CD14-positive monocyte (primary cell): ENCODE results near the gene MYO1E. TPM values are rescaled to one million over a fixed set of nuclear protein-coding genes. Genes with fewer than 3 reads are reported as not detected.

Source experiments
- DNase-seq, 3 donors: peaks; one replicate each; pipeline ENCODE4 v3.0.0-alpha.2; 2011 to 2022
- H2AFZ ChIP-seq: 2 replicates; pipeline ENCODE4 v1.6.0; 2012; ENCODE audit warnings: mild to moderate bottlenecking, low read depth, low read length, inconsistent platforms; ENCODE audit not compliant: insufficient read depth, poor library complexity, severe bottlenecking
- H3K27ac ChIP-seq, 2 donors: 1 replicate in 1 of 2; 2 replicates in 1 of 2; pipeline ENCODE4 v1.5.1; 2012 to 2013; ENCODE audit warnings: low read length in 2 of 2, control low read depth in 1 of 2, inconsistent platforms in 1 of 2, low read depth in 1 of 2, mild to moderate bottlenecking in 1 of 2
- H3K27me3 ChIP-seq, 2 donors: one replicate each; pipeline versions ENCODE4 v1.6.0 to v1.6.1; 2011 to 2013; ENCODE audit warnings: low read length in 2 of 2; ENCODE audit not compliant: control insufficient read depth in 2 of 2, insufficient read depth in 2 of 2
- H3K36me3 ChIP-seq, 2 donors: replicated peaks in 1 of 2; 1 replicate in 1 of 2; 2 replicates in 1 of 2; pipeline versions ENCODE4 v1.5.1 to v1.6.1; 2012 to 2013; ENCODE audit warnings: low read length in 2 of 2, control low read depth in 1 of 2, inconsistent platforms in 1 of 2, mild to moderate bottlenecking in 1 of 2; ENCODE audit not compliant: insufficient read depth in 2 of 2, control insufficient read depth in 1 of 2
- H3K4me1 ChIP-seq, 2 donors: 1 replicate in 1 of 2; 2 replicates in 1 of 2; pipeline versions ENCODE4 v1.5.1 to v1.6.1; 2012 to 2013; ENCODE audit warnings: low read length in 2 of 2, control low read depth in 1 of 2, inconsistent platforms in 1 of 2, mild to moderate bottlenecking in 1 of 2, moderate library complexity in 1 of 2; ENCODE audit not compliant: insufficient read depth in 2 of 2, control insufficient read depth in 1 of 2
- H3K4me2 ChIP-seq: replicated peaks from 2 replicates; pipeline ENCODE3; 2012; ENCODE audit warnings: low read length, moderate library complexity, mild to moderate bottlenecking; ENCODE audit not compliant: poor library complexity, severe bottlenecking; ENCODE audit errors: extremely low read depth
- H3K4me3 ChIP-seq, 3 experiments: fragments of 200-600 bp in 1 of 3; sonication (generic) in 1 of 3; replicated peaks in 1 of 3; 1 replicate in 2 of 3; 2 replicates in 1 of 3; pipeline ENCODE4 v1.5.1; 2011 to 2013; ENCODE audit warnings: low read length in 3 of 3, mild to moderate bottlenecking in 3 of 3, control low read depth in 2 of 3, low read depth in 2 of 3, inconsistent platforms in 1 of 3, moderate library complexity in 1 of 3
- H3K79me2 ChIP-seq: 2 replicates; pipeline ENCODE4 v1.6.0; 2012; ENCODE audit warnings: mild to moderate bottlenecking, control low read depth, inconsistent platforms, low read length, moderate library complexity; ENCODE audit not compliant: insufficient read depth
- H3K9ac ChIP-seq: 2 replicates; pipeline ENCODE4 v1.6.0; 2017; ENCODE audit warnings: low read length, mild to moderate bottlenecking; ENCODE audit not compliant: insufficient read depth, poor library complexity, severe bottlenecking
- H3K9me3 ChIP-seq, 2 donors: replicated peaks in 1 of 2; 1 replicate in 1 of 2; 2 replicates in 1 of 2; pipeline versions ENCODE4 v1.5.1 to v1.6.1; 2012 to 2013; ENCODE audit warnings: low read length in 2 of 2, control low read depth in 1 of 2; ENCODE audit not compliant: control insufficient read depth in 1 of 2, insufficient read depth in 1 of 2
- H4K20me1 ChIP-seq: 2 replicates; pipeline ENCODE4 v1.6.0; 2012; ENCODE audit warnings: mild to moderate bottlenecking, low read length, control low read depth, moderate library complexity; ENCODE audit not compliant: insufficient read depth
- H3K27ac Mint-ChIP-seq, 7 donors: one replicate each; pipeline ENCODE4 v1.8.0; 2020; ENCODE audit warnings: mild to moderate bottlenecking in 7 of 7, mixed read lengths in 7 of 7, moderate library complexity in 6 of 7, inconsistent platforms in 2 of 7
- H3K27me3 Mint-ChIP-seq, 3 donors: one replicate each; pipeline ENCODE4 v1.8.0; 2021 to 2022; ENCODE audit warnings: low read depth in 3 of 3, mild to moderate bottlenecking in 3 of 3, mixed read lengths in 3 of 3, moderate library complexity in 3 of 3, inconsistent platforms in 1 of 3
- H3K36me3 Mint-ChIP-seq, 2 donors: one replicate each; pipeline ENCODE4 v1.8.0; 2020; ENCODE audit warnings: mixed read lengths in 2 of 2, inconsistent platforms in 1 of 2, mild to moderate bottlenecking in 1 of 2
- H3K4me1 Mint-ChIP-seq: one replicate; pipeline ENCODE4 v1.8.0; 2020; ENCODE audit warnings: mild to moderate bottlenecking, mixed read lengths
- H3K4me3 Mint-ChIP-seq, 2 donors: one replicate each; pipeline ENCODE4 v1.8.0; 2020; ENCODE audit warnings: mild to moderate bottlenecking in 2 of 2, mixed read lengths in 2 of 2, moderate library complexity in 1 of 2
- H3K9me3 Mint-ChIP-seq, 7 donors: one replicate each; pipeline ENCODE4 v1.8.0; 2020 to 2022; ENCODE audit warnings: mixed read lengths in 7 of 7, mild to moderate bottlenecking in 6 of 7, moderate library complexity in 6 of 7, inconsistent platforms in 2 of 7
- CTCF ChIP-seq: fragments of 200-600 bp; IDR thresholded peaks from one replicate; pipeline ENCODE4 v1.8.0; 2022; ENCODE audit warnings: antibody characterized with exemption, mild to moderate bottlenecking
- WGBS: methylation state at CpG from one replicate; pipeline ENCODE4 v1.1.5; 2013; ENCODE audit warnings: missing lambda C conversion rate; ENCODE audit not compliant: insufficient coverage; 5-methylcytosine and 5-hydroxymethylcytosine counted together
- intact Hi-C, 2 donors: fragments of 100-400 bp; cut with micrococcal nuclease; formaldehyde crosslinking; loops; one replicate each; pipeline versions ENCODE4 v1.15.0 to v1.15.1; 2023
- polyA plus RNA-seq, 3 donors: library from polyadenylated mRNA; depleted of rRNA in 1 of 3; unstranded in 2 of 3; stranded (reverse) in 1 of 3; fragments of 300-500 nt in 2 of 3; fragments of >200 nt in 1 of 3; fragmentation: Illumina TruSeq in 2 of 3; gene quantifications; 1 replicate in 2 of 3; 2 replicates in 1 of 3; pipeline ENCODE4 v1.2.3, GENCODE V29; 2012 to 2021

MYO1E gene
- polyA plus RNA-seq, 3 donors = 5.5 to 16.2 (median 6.2) TPM

GRCh38 chr15:59104602-59104911 is 268.1 kb downstream of the MYO1E start:
- no peak for TF ChIP-seq CTCF
- peaks cover 20% of the 10 kb centered on the region for H3K4me1 Mint-ChIP-seq
- Histone ChIP-seq H3K79me2 (peaks cover 45% of the 10 kb centered on the region), H2AFZ (peak overlapping the region; percentile 89), H4K20me1 (no peaks in the 10 kb centered on the region), H3K4me3 (peak overlapping the region; percentile 43 to 89 (median 70)), H3K27ac (peak overlapping the region; percentile 71 to 94), H3K4me2 (peak overlapping the region; percentile 97), H3K36me3 (peaks cover 20 to 37% of the 10 kb centered on the region in 2 donors), H3K9me3 (no peaks in the 10 kb centered on the region), H3K27me3 (no peaks in the 10 kb centered on the region), H3K9ac (peak overlapping the region; percentile 78), H3K4me1 (peaks cover 14 to 23% of the 10 kb centered on the region in 2 donors)
- peak overlapping the region; percentile 96 to 100 (median 99) for H3K27ac Mint-ChIP-seq
- peaks cover 20 to 37% of the 10 kb centered on the region in 2 donors for H3K36me3 Mint-ChIP-seq
- no peak for DNase-seq
- intact Hi-C loops = loop anchor here (10.0 kb wide), 2 partner anchors 120 to 580 kb away; partner anchors contain the start of genes RNF111 (in 2 of the 2) and BNIP2 (in 1 of the 2)
- no peaks in the 10 kb centered on the region for H3K9me3 Mint-ChIP-seq
- peak overlapping the region; percentile 82 to 95 for H3K4me3 Mint-ChIP-seq
- H3K27me3 Mint-ChIP-seq = no peaks in the 10 kb centered on the region
- WGBS = 0% methylated on average over 2 of the region's 9 CpGs

- no peaks in the 10 kb centered on the region for H3K9me3 ChIP-seq
- Mint-ChIP-seq H3K4me3 (no peak overlapping the region), H3K27me3 (no peaks in the 10 kb centered on the region), H3K4me1 (peaks cover 2% of the 10 kb centered on the region), H3K27ac (peak overlapping the region in 1 of 7 donors; percentile 20), H3K9me3 (no peaks in the 10 kb centered on the region), H3K36me3 (peaks cover 38 to 60% of the 10 kb centered on the region in 2 donors)
- no peak overlapping the region for H3K4me2 ChIP-seq
- H3K36me3 ChIP-seq = peaks cover 50 to 61% of the 10 kb centered on the region in 2 donors
- H3K4me1 ChIP-seq = peaks cover 2 to 3% of the 10 kb centered on the region in 2 donors
- WGBS = no CpG with 5 or more reads among the region's 2 CpGs
- no peaks in the 10 kb centered on the region for H3K27me3 ChIP-seq
- no peaks in the 10 kb centered on the region for H3K79me2 ChIP-seq
- H3K27ac ChIP-seq = no peak overlapping the region
- H2AFZ ChIP-seq = no peak overlapping the region
- intact Hi-C loops = no loop called here
- no peak for DNase-seq
- no peak overlapping the region for H3K9ac ChIP-seq
- no peak for TF ChIP-seq CTCF
- H4K20me1 ChIP-seq = peaks cover 4% of the 10 kb centered on the region
- H3K4me3 ChIP-seq = no peak overlapping the region
These were observed 273.4 kb downstream of the MYO1E start for GRCh38 chr15:59099162-59099685.
